ENCODE measurements around the gene MIA. TPM values are rescaled to one million over a fixed set of nuclear protein-coding genes. Genes with fewer than 3 reads are reported as not detected.
A peak's percentile ranks its signal among the peaks of the same experiment; 100 is the strongest.
"Not testable (repeated sequence)": the region's sequence is repeated elsewhere in the genome, so short reads cannot be mapped to it uniquely, and the experiment has no call there.

MIA gene
- total RNA-seq, 1 donor from 2014 or later = not detected

- TF ChIP-seq, protein P1, sequence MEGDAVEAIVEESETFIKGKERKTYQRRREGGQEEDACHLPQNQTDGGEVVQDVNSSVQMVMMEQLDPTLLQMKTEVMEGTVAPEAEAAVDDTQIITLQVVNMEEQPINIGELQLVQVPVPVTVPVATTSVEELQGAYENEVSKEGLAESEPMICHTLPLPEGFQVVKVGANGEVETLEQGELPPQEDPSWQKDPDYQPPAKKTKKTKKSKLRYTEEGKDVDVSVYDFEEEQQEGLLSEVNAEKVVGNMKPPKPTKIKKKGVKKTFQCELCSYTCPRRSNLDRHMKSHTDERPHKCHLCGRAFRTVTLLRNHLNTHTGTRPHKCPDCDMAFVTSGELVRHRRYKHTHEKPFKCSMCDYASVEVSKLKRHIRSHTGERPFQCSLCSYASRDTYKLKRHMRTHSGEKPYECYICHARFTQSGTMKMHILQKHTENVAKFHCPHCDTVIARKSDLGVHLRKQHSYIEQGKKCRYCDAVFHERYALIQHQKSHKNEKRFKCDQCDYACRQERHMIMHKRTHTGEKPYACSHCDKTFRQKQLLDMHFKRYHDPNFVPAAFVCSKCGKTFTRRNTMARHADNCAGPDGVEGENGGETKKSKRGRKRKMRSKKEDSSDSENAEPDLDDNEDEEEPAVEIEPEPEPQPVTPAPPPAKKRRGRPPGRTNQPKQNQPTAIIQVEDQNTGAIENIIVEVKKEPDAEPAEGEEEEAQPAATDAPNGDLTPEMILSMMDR (conservative IDR thresholded peaks at IDR 0.05; ENCODE audit: low read depth, low read length) = no peak
These were observed 33.2 kb downstream of the MIA start for GRCh38 chr19:40808497-40808896.

DNA sequence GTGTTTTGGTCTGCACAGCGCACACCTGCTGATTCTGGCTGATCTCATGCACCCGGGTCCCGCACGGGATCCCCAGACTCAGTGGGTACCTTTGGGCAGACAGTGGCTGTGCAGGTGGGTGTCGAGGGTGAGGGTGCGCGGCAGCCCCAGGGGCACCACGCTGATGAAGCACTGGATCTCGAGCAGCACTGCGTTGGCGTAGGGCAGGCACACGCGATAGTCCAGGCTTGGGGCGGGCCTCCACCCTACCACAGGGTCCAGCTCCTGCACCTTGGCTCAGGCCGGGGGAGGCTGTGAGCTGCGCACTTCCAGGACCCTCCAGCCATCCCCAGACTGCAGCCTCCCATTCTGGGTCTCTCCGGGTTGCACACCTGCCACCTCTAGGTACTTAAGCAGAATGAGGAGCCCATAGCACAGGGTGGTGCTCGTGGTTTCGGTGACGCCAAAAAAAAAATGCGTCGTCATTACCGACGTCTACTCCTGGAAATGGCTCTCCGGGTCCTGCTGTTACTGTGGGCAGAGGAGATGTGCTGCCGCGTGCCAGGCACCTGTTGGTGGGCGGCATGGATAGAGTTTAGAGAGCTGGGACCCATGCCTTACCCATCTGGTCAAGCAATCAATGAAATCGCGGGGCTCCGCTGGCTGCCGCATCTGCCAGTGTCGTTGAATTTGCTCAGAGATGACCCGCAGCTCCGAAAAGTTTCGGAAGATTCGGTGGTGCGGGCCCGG is 34.2 kb downstream of the MIA start:
- no peak overlapping the region for H3K4me3 ChIP-seq (ENCODE audit: low read depth, low read length)
- TF ChIP-seq, protein P1 (conservative IDR thresholded peaks at IDR 0.05; ENCODE audit: low read depth, low read length) = no peak
- DNase-seq (ENCODE audit: low read depth) = no peak

More at GRCh38 chr19:40808497-40808896, 33.2 kb downstream of the MIA start:
- no peak overlapping the region for H3K4me3 ChIP-seq (ENCODE audit: low read depth, low read length)
- no peak for DNase-seq (ENCODE audit: low read depth)

GRCh38 chr19:40810160-40810559 is 34.8 kb downstream of the MIA start:
- H3K4me3 ChIP-seq (ENCODE audit: low read depth, low read length) = peak overlapping the region; percentile 47
- DNase-seq (ENCODE audit: low read depth) = no peak
- TF ChIP-seq, protein P1 (conservative IDR thresholded peaks at IDR 0.05; ENCODE audit: low read depth, low read length) = no peak

DNA sequence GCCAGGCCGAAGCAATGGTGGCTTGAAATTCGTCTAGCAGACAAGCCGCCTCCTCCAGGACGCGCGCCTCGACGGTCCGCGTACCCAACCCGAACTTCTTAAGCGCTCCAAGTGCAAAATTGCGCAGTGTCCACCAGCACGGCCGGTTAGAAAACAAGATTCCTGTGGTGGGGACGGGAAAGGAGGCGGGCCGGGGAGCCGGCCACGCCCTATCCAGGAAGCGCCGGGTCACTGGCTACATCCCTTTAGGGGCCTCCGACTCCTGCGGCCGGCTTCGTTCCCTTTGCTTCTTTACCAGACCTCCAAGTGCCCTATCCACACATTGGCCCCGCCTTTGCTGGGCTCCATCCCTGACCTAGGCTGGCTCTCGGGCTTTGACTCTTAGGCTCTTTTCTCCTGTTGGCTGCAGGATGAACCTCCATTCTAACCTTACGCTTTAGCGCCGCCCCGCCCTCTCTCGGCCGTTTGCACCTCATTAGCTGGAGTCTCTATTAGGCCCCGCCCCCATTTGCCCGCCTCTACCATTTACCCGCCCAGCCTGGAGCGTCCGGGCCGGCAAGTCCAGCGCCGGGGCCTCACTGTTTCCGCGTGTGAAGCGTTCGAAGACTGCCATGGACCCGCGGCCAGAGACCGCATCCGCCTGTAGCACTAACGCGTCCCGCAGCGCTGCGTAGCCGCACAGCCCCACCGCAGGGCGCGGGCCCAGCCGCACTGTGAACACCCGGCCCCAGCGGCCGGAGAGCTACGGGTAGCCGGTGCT is 35.5 kb downstream of the MIA start:
- H3K4me3 ChIP-seq (ENCODE audit: low read depth, low read length) = peak overlapping the region; percentile 47
- not testable (repeated sequence) for DNase-seq (ENCODE audit: low read depth)

- no peak for DNase-seq (ENCODE audit: low read depth)
- peak overlapping the region; percentile 47 for H3K4me3 ChIP-seq (ENCODE audit: low read depth, low read length)
- TF ChIP-seq, protein P1 (conservative IDR thresholded peaks at IDR 0.05; ENCODE audit: low read depth, low read length) = no peak
These were observed 36.4 kb downstream of the MIA start for GRCh38 chr19:40811478-40812341.

GRCh38 chr19:40812571-40812970 is 37.2 kb downstream of the MIA start:
- H3K4me3 ChIP-seq (ENCODE audit: low read depth, low read length); DNase-seq (ENCODE audit: low read depth): not testable (repeated sequence)

DNA sequence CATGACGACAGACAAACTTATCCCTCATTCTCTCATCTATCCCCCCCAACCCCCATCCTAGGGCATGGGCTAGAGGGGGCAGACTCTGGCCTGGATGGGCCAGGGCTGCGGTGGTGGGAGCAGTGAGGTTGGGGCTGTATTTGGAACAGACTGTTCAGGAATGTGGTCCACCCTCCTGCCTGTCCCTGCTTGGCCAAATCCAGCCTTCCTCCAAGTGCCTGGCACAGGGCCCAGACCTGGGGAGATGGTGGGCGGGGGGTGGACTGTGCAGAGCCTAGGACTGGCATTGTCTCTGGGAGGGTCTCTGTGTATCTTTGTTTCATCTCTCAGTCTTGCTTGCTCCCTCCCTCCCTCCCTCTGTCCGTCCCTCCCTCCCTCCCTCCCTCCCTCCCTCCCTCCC is 37.9 kb downstream of the MIA start:
- H3K4me3 ChIP-seq (ENCODE audit: low read depth, low read length) = no peak overlapping the region
- TF ChIP-seq, protein P1 (conservative IDR thresholded peaks at IDR 0.05; ENCODE audit: low read depth, low read length) = no peak
- no peak for DNase-seq (ENCODE audit: low read depth)

Data from epithelial cell of proximal tubule (primary cell).